Caco-2 (cell line): Measurements from ENCODE around the gene DNMBP. TPM values are rescaled to one million over a fixed set of nuclear protein-coding genes. Genes with fewer than 3 reads are reported as not detected.
A peak's percentile ranks its signal among the peaks of the same experiment; 100 is the strongest.
"Not testable (repeated sequence)": the region's sequence is repeated elsewhere in the genome, so short reads cannot be mapped to it uniquely, and the experiment has no call there.

Source experiments
- BruUV-seq: library from RNA; stranded (reverse); fragments of 400-500 nt; replicated peaks from 2 replicates; lab custom pipeline; 2021; lab: Mats Ljungman, UMichigan
- CTCF ChIA-PET: fragments of 300-600 bp; sonication (Branson Sonifier 250); formaldehyde crosslinking; loops from one replicate; lab custom pipeline; 2022; ENCODE audit warnings: antibody characterized with exemption; lab: Charles Lee
- POLR2A ChIA-PET: fragments of 300-600 bp; sonication (Branson Sonifier 250); formaldehyde crosslinking; loops from one replicate; lab custom pipeline; 2022; ENCODE audit warnings: antibody characterized with exemption; lab: Charles Lee
- DNase-seq, 2 experiments: peaks; one replicate each; pipeline versions ENCODE4 v3.0.0 to v3.0.0-alpha.2; 2020 to 2022
- H3K27me3 ChIP-seq: replicated peaks from 2 replicates; pipeline ENCODE4 v1.6.0; 2011; ENCODE audit warnings: low read length; ENCODE audit not compliant: control insufficient read depth, insufficient read depth
- H3K36me3 ChIP-seq: 2 replicates; pipeline ENCODE4 v1.5.1; 2011; ENCODE audit warnings: low read length; ENCODE audit not compliant: control insufficient read depth, insufficient read depth
- H3K4me1 ChIP-seq: fragments of 250-450 bp; sonication (Bioruptor Pico); 2 replicates; pipeline ENCODE4 v1.5.1; 2020; ENCODE audit warnings: mild to moderate bottlenecking
- H3K4me3 ChIP-seq: 2 replicates; pipeline ENCODE4 v1.5.1; 2011; ENCODE audit warnings: low read depth, mild to moderate bottlenecking, control low read depth, low read length
- H3K9me3 ChIP-seq: fragments of 250-450 bp; sonication (Bioruptor Pico); 2 replicates; pipeline ENCODE4 v1.5.1; 2020; ENCODE audit warnings: mild to moderate bottlenecking, moderate library complexity
- H3K27ac Mint-ChIP-seq: one replicate; pipeline ENCODE4 v1.8.0; 2022; ENCODE audit warnings: mixed read lengths; ENCODE audit not compliant: unreplicated experiment
- H3K27me3 Mint-ChIP-seq: one replicate; pipeline ENCODE4 v1.8.0; 2022; ENCODE audit warnings: mixed read lengths; ENCODE audit not compliant: insufficient read depth, unreplicated experiment
- H3K36me3 Mint-ChIP-seq: one replicate; pipeline ENCODE4 v1.8.0; 2022; ENCODE audit warnings: mild to moderate bottlenecking, mixed read lengths; ENCODE audit not compliant: insufficient read depth, unreplicated experiment
- H3K4me1 Mint-ChIP-seq: one replicate; pipeline ENCODE4 v1.8.0; 2022; ENCODE audit warnings: low read depth, mixed read lengths; ENCODE audit not compliant: unreplicated experiment
- H3K4me3 Mint-ChIP-seq: one replicate; pipeline ENCODE4 v1.8.0; 2022; ENCODE audit warnings: mild to moderate bottlenecking, moderate library complexity, mixed read lengths; ENCODE audit not compliant: unreplicated experiment
- H3K9me3 Mint-ChIP-seq: one replicate; pipeline ENCODE4 v1.8.0; 2022; ENCODE audit warnings: mixed read lengths; ENCODE audit not compliant: unreplicated experiment
- CTCF ChIP-seq, 2 experiments: fragments of 200-600 bp in 1 of 2; IDR thresholded peaks; 1 replicate in 1 of 2; 2 replicates in 1 of 2; pipeline versions ENCODE4 v1.5.1 to v1.8.0; 2011 to 2022; ENCODE audit warnings: antibody characterized with exemption in 1 of 2, control low read depth in 1 of 2, inconsistent platforms in 1 of 2, low read depth in 1 of 2, low read length in 1 of 2, mild to moderate bottlenecking in 1 of 2, moderate library complexity in 1 of 2; ENCODE audit not compliant: insufficient read depth in 1 of 2, severe bottlenecking in 1 of 2, unreplicated experiment in 1 of 2
- intact Hi-C: fragments of 100-400 bp; cut with micrococcal nuclease; formaldehyde crosslinking; loops from one replicate; pipeline ENCODE4 v1.10.0; 2022; ENCODE audit not compliant: unreplicated experiment
- total RNA-seq: library from RNA; stranded (reverse); gene quantifications from 2 replicates; pipeline ENCODE4 v1.2.3, GENCODE V29; 2022

The DNMBP gene
- total RNA-seq, 1 experiment from 2014 or later: 30.6 TPM

GRCh38 chr10:99843310-99843709 lies 166.4 kb downstream of the DNMBP start:
- Mint-ChIP-seq H3K4me1 (no peaks in the 10 kb centered on the region), H3K4me3 (no peak overlapping the region), H3K27ac (no peak overlapping the region), H3K9me3 (no peaks in the 10 kb centered on the region), H3K27me3 (no peaks in the 10 kb centered on the region), H3K36me3 (peaks cover 48% of the 10 kb centered on the region)
- no TSS peak for BruUV-seq
- Histone ChIP-seq H3K4me1 (no peaks in the 10 kb centered on the region), H3K4me3 (no peak overlapping the region), H3K36me3 (peaks cover 1% of the 10 kb centered on the region; the same call in 1 of the 2 replicates), H3K27me3 (no peaks in the 10 kb centered on the region), H3K9me3 (no peaks in the 10 kb centered on the region)
- intact Hi-C loops: no loop called here
- TF ChIP-seq CTCF (IDR thresholded peaks at IDR 0.05; ENCODE audit: insufficient read depth in 1 of 2, low read depth in 1 of 2, low read length in 1 of 2, severe bottlenecking in 1 of 2, unreplicated experiment in 1 of 2): no peak
- DNase-seq: no peak
- CTCF ChIA-PET: no interaction called here
- POLR2A ChIA-PET: no interaction called here

GRCh38 chr10:99841746-99842145 lies 168.0 kb downstream of the DNMBP start:
- Mint-ChIP-seq H3K4me3 (no peak overlapping the region), H3K9me3 (no peaks in the 10 kb centered on the region), H3K4me1 (no peaks in the 10 kb centered on the region), H3K36me3 (peaks cover 35% of the 10 kb centered on the region), H3K27ac (no peak overlapping the region), H3K27me3 (no peaks in the 10 kb centered on the region)
- no TSS peak for BruUV-seq
- TF ChIP-seq CTCF (IDR thresholded peaks at IDR 0.05; ENCODE audit: insufficient read depth in 1 of 2, low read depth in 1 of 2, low read length in 1 of 2, severe bottlenecking in 1 of 2, unreplicated experiment in 1 of 2): no peak
- ChIA-PET CTCF (no interaction called here), POLR2A (no interaction called here)
- H3K27me3 ChIP-seq: no peaks in the 10 kb centered on the region
- H3K4me3 ChIP-seq: no peak overlapping the region
- H3K36me3 ChIP-seq: 0 out of 2 replicates have a peak, but pooled peaks cover 1% of the 10 kb centered on the region
- H3K9me3 ChIP-seq: no peaks in the 10 kb centered on the region
- H3K4me1 ChIP-seq: no peaks in the 10 kb centered on the region
- no peak for DNase-seq
- intact Hi-C loops: no loop called here

- H3K9me3 ChIP-seq, H3K27me3 ChIP-seq, H3K4me3 Mint-ChIP-seq, H3K27me3 Mint-ChIP-seq, H3K4me1 ChIP-seq, H3K4me1 Mint-ChIP-seq, POLR2A ChIA-PET, H3K36me3 ChIP-seq, H3K9me3 Mint-ChIP-seq, H3K27ac Mint-ChIP-seq, DNase-seq, BruUV-seq, CTCF ChIA-PET, intact Hi-C loops, H3K4me3 ChIP-seq: not testable (repeated sequence)
- peaks cover 35% of the 10 kb centered on the region for H3K36me3 Mint-ChIP-seq
Measured at GRCh38 chr10:99840859-99841258, 168.9 kb downstream of the DNMBP start.

GRCh38 chr10:99836711-99837110 lies 173.0 kb downstream of the DNMBP start:
- Histone ChIP-seq H3K9me3 (no peaks in the 10 kb centered on the region), H3K36me3 (peaks cover 9% of the 10 kb centered on the region), H3K4me3 (no peak overlapping the region), H3K4me1 (no peaks in the 10 kb centered on the region), H3K27me3 (no peaks in the 10 kb centered on the region)
- ChIA-PET CTCF (no interaction called here), POLR2A (no interaction called here)
- TSS peak; percentile 14 for BruUV-seq
- Mint-ChIP-seq H3K27ac (no peak overlapping the region), H3K27me3 (no peaks in the 10 kb centered on the region), H3K9me3 (no peaks in the 10 kb centered on the region), H3K4me3 (no peak overlapping the region), H3K4me1 (no peaks in the 10 kb centered on the region), H3K36me3 (peaks cover 57% of the 10 kb centered on the region)
- TF ChIP-seq CTCF (IDR thresholded peaks at IDR 0.05; ENCODE audit: insufficient read depth in 1 of 2, low read depth in 1 of 2, low read length in 1 of 2, severe bottlenecking in 1 of 2, unreplicated experiment in 1 of 2): no peak
- intact Hi-C loops: no loop called here
- DNase-seq: no peak
